WTC11 (cell line): ENCODE measurements around the gene PKP3. TPM values are rescaled to one million over a fixed set of nuclear protein-coding genes. Genes with fewer than 3 reads are reported as not detected.
A peak's percentile ranks its signal among the peaks of the same experiment; 100 is the strongest.

Experiments used
- ATAC-seq: fragments of 200-7000 bp; cut with Tn5 transposase; 2 replicates; pipeline ENCODE4 v1.10.0; 2021; ENCODE audit warnings: mild to moderate bottlenecking, moderate library complexity
- CTCF ChIA-PET: fragments of 300-600 bp; sonication (Branson Sonifier 250); formaldehyde crosslinking; loops from one replicate; lab custom pipeline; 2021; ENCODE audit warnings: antibody characterized with exemption; lab: Charles Lee
- POLR2A ChIA-PET: fragments of 350-600 bp; sonication (Branson Sonifier 250); formaldehyde crosslinking; loops from one replicate; lab custom pipeline; 2021; ENCODE audit warnings: antibody characterized with exemption; lab: Charles Lee
- DNase-seq: peaks from one replicate; pipeline ENCODE4 v3.0.0; 2021; ENCODE audit warnings: low spot score
- H3K27ac Mint-ChIP-seq: 2 replicates; pipeline ENCODE4 v1.8.0; 2021; ENCODE audit warnings: mixed read lengths
- H3K27me3 Mint-ChIP-seq: 2 replicates; pipeline ENCODE4 v1.8.0; 2021; ENCODE audit warnings: low read depth, mild to moderate bottlenecking, moderate library complexity, mixed read lengths
- H3K36me3 Mint-ChIP-seq: 2 replicates; pipeline ENCODE4 v1.8.0; 2021; ENCODE audit warnings: mixed read lengths
- H3K4me1 Mint-ChIP-seq: 2 replicates; pipeline ENCODE4 v1.8.0; 2022; ENCODE audit warnings: mixed read lengths
- H3K4me3 Mint-ChIP-seq: 2 replicates; pipeline ENCODE4 v1.8.0; 2021; ENCODE audit warnings: mild to moderate bottlenecking, moderate library complexity, mixed read lengths
- H3K9me3 Mint-ChIP-seq: 2 replicates; pipeline ENCODE4 v1.8.0; 2021; ENCODE audit warnings: mixed read lengths
- CREB1 ChIP-seq: sonication (generic); formaldehyde crosslinking; IDR thresholded peaks from 2 replicates; pipeline ENCODE4 v1.8.0; 2023; ENCODE audit warnings: mild to moderate bottlenecking, missing genetic modification reagents
- FOXK1 ChIP-seq: sonication (generic); formaldehyde crosslinking; IDR thresholded peaks from 2 replicates; pipeline ENCODE4 v1.8.0; 2022; ENCODE audit warnings: mild to moderate bottlenecking, moderate library complexity, missing genetic modification reagents
- HMGA2 ChIP-seq: fragments of 250-450 bp; sonication (Bioruptor Pico); IDR thresholded peaks from 2 replicates; pipeline ENCODE4 v1.4.0; 2021; ENCODE audit warnings: mild to moderate bottlenecking, moderate library complexity
- MYBL2 ChIP-seq: sonication (generic); formaldehyde crosslinking; IDR thresholded peaks from 2 replicates; pipeline ENCODE4 v1.8.1; 2023; ENCODE audit warnings: mild to moderate bottlenecking, moderate library complexity, missing genetic modification reagents
- RELA ChIP-seq: sonication (generic); formaldehyde crosslinking; IDR thresholded peaks from 2 replicates; pipeline ENCODE4 v1.8.1; 2022; ENCODE audit warnings: missing genetic modification reagents, mild to moderate bottlenecking, borderline replicate concordance
- SMAD3 ChIP-seq: sonication (generic); formaldehyde crosslinking; IDR thresholded peaks from 2 replicates; pipeline ENCODE4 v1.8.0; 2022; ENCODE audit warnings: missing genetic modification reagents, mild to moderate bottlenecking, borderline replicate concordance
- SP1 ChIP-seq: sonication (generic); formaldehyde crosslinking; conservative IDR thresholded peaks from 2 replicates; pipeline ENCODE4 v1.8.1; 2022; ENCODE audit warnings: missing genetic modification reagents
- TCF7 ChIP-seq: sonication (generic); formaldehyde crosslinking; IDR thresholded peaks from 2 replicates; pipeline ENCODE4 v1.8.0; 2022; ENCODE audit warnings: mild to moderate bottlenecking, low read depth, missing genetic modification reagents, moderate library complexity
- TEAD1 ChIP-seq: sonication (generic); formaldehyde crosslinking; IDR thresholded peaks from 2 replicates; pipeline ENCODE4 v1.8.0; 2022; ENCODE audit warnings: mild to moderate bottlenecking, missing genetic modification reagents
- ZBTB21 ChIP-seq: sonication (generic); formaldehyde crosslinking; IDR thresholded peaks from 2 replicates; pipeline ENCODE4 v1.8.1; 2023; ENCODE audit warnings: mild to moderate bottlenecking, missing genetic modification reagents, borderline replicate concordance
- ZNF121 ChIP-seq: sonication (generic); formaldehyde crosslinking; IDR thresholded peaks from 2 replicates; pipeline ENCODE4 v1.8.0; 2023; ENCODE audit warnings: missing genetic modification reagents
- ZNF138 ChIP-seq: sonication (generic); formaldehyde crosslinking; conservative IDR thresholded peaks from 2 replicates; pipeline ENCODE4 v1.8.1; 2022; ENCODE audit warnings: mild to moderate bottlenecking, moderate library complexity, missing genetic modification reagents
- total RNA-seq: library from RNA; stranded (reverse); gene quantifications from 3 replicates; pipeline ENCODE4 v1.2.3, GENCODE V29; 2021
- TF ChIP-seq, protein P1 (sequence below): sonication (generic); formaldehyde crosslinking; IDR thresholded peaks from 2 replicates; pipeline ENCODE4 v1.8.1; 2023; ENCODE audit warnings: mild to moderate bottlenecking, missing genetic modification reagents
- TF ChIP-seq, protein P2 (sequence below): fragments of 250-450 bp; sonication (Bioruptor Pico); IDR thresholded peaks from 2 replicates; pipeline ENCODE4 v1.8.0; 2021; ENCODE audit warnings: mild to moderate bottlenecking
- TF ChIP-seq, protein P3 (sequence below): fragments of 250-450 bp; sonication (Bioruptor Pico); IDR thresholded peaks from 2 replicates; pipeline ENCODE4 v1.9.0; 2021; ENCODE audit warnings: moderate library complexity, mild to moderate bottlenecking, inconsistent platforms, borderline replicate concordance
- TF ChIP-seq, protein P4 (sequence below): sonication (generic); formaldehyde crosslinking; IDR thresholded peaks from 2 replicates; pipeline ENCODE4 v1.8.0; 2023; ENCODE audit warnings: mild to moderate bottlenecking, missing genetic modification reagents
- TF ChIP-seq, protein P5 (sequence below): sonication (generic); formaldehyde crosslinking; IDR thresholded peaks from 2 replicates; pipeline ENCODE4 v1.8.1; 2022; ENCODE audit warnings: mild to moderate bottlenecking, moderate library complexity, missing genetic modification reagents
- TF ChIP-seq, protein P6 (sequence below): sonication (generic); formaldehyde crosslinking; IDR thresholded peaks from 2 replicates; pipeline ENCODE4 v1.8.1; 2022; ENCODE audit warnings: low read depth, missing genetic modification reagents, borderline replicate concordance
- TF ChIP-seq, protein P7 (sequence below): fragments of 250-450 bp; sonication (Bioruptor Pico); IDR thresholded peaks from 2 replicates; pipeline ENCODE4 v2.1.2; 2022; ENCODE audit warnings: mild to moderate bottlenecking, moderate library complexity
- TF ChIP-seq, protein P8 (sequence below): fragments of 250-450 bp; sonication (Bioruptor Pico); IDR thresholded peaks from 2 replicates; pipeline ENCODE4 v1.9.0; 2021; ENCODE audit warnings: mild to moderate bottlenecking
- TF ChIP-seq, protein P9 (sequence below): sonication (generic); formaldehyde crosslinking; conservative IDR thresholded peaks from 2 replicates; pipeline ENCODE4 v1.8.1; 2022; ENCODE audit warnings: mild to moderate bottlenecking, missing genetic modification reagents
- TF ChIP-seq, protein P10 (sequence below): sonication (generic); formaldehyde crosslinking; IDR thresholded peaks from 2 replicates; pipeline ENCODE4 v1.8.1; 2022; ENCODE audit warnings: mild to moderate bottlenecking, missing genetic modification reagents, moderate library complexity, borderline replicate concordance

Gene PKP3
- total RNA-seq, 1 experiment from 2014 or later: 17.3 TPM

DNA sequence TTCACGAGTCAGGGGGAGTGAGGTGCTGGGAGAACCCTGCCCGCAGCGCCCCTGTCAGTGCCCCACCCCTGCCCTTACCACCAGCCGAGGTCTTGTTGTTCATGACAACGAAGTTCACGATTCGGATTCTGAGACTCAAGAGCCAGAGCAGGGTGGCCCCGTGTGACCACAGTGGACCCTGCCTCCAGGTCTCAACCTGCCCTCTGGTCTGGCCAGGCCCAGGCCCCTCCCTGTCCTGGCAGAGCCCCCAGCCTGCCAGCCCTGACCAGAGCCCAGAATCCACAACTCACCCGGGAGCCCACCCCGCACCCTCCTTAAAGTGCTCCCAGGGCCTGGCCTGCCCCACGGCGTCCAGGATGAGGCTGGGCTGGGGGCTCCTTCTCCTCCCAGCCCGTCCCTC is 37.9 kb downstream of the PKP3 start (continued):
- TF ChIP-seq, protein P1, sequence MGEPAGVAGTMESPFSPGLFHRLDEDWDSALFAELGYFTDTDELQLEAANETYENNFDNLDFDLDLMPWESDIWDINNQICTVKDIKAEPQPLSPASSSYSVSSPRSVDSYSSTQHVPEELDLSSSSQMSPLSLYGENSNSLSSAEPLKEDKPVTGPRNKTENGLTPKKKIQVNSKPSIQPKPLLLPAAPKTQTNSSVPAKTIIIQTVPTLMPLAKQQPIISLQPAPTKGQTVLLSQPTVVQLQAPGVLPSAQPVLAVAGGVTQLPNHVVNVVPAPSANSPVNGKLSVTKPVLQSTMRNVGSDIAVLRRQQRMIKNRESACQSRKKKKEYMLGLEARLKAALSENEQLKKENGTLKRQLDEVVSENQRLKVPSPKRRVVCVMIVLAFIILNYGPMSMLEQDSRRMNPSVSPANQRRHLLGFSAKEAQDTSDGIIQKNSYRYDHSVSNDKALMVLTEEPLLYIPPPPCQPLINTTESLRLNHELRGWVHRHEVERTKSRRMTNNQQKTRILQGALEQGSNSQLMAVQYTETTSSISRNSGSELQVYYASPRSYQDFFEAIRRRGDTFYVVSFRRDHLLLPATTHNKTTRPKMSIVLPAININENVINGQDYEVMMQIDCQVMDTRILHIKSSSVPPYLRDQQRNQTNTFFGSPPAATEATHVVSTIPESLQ (CRISPR knock-in tag): no peak
- TF ChIP-seq, protein P2, sequence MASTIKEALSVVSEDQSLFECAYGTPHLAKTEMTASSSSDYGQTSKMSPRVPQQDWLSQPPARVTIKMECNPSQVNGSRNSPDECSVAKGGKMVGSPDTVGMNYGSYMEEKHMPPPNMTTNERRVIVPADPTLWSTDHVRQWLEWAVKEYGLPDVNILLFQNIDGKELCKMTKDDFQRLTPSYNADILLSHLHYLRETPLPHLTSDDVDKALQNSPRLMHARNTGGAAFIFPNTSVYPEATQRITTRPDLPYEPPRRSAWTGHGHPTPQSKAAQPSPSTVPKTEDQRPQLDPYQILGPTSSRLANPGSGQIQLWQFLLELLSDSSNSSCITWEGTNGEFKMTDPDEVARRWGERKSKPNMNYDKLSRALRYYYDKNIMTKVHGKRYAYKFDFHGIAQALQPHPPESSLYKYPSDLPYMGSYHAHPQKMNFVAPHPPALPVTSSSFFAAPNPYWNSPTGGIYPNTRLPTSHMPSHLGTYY (CRISPR knock-in tag): no peak
- TF ChIP-seq, protein P3, sequence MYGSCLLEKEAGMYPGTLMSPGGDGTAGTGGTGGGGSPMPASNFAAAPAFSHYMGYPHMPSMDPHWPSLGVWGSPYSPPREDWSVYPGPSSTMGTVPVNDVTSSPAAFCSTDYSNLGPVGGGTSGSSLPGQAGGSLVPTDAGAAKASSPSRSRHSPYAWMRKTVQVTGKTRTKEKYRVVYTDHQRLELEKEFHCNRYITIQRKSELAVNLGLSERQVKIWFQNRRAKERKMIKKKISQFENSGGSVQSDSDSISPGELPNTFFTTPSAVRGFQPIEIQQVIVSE: no peak
- no peak for TF ChIP-seq RELA (CRISPR knock-in tag)
- TF ChIP-seq, protein P4, sequence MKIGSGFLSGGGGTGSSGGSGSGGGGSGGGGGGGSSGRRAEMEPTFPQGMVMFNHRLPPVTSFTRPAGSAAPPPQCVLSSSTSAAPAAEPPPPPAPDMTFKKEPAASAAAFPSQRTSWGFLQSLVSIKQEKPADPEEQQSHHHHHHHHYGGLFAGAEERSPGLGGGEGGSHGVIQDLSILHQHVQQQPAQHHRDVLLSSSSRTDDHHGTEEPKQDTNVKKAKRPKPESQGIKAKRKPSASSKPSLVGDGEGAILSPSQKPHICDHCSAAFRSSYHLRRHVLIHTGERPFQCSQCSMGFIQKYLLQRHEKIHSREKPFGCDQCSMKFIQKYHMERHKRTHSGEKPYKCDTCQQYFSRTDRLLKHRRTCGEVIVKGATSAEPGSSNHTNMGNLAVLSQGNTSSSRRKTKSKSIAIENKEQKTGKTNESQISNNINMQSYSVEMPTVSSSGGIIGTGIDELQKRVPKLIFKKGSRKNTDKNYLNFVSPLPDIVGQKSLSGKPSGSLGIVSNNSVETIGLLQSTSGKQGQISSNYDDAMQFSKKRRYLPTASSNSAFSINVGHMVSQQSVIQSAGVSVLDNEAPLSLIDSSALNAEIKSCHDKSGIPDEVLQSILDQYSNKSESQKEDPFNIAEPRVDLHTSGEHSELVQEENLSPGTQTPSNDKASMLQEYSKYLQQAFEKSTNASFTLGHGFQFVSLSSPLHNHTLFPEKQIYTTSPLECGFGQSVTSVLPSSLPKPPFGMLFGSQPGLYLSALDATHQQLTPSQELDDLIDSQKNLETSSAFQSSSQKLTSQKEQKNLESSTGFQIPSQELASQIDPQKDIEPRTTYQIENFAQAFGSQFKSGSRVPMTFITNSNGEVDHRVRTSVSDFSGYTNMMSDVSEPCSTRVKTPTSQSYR (CRISPR knock-in tag): no peak

DNA sequence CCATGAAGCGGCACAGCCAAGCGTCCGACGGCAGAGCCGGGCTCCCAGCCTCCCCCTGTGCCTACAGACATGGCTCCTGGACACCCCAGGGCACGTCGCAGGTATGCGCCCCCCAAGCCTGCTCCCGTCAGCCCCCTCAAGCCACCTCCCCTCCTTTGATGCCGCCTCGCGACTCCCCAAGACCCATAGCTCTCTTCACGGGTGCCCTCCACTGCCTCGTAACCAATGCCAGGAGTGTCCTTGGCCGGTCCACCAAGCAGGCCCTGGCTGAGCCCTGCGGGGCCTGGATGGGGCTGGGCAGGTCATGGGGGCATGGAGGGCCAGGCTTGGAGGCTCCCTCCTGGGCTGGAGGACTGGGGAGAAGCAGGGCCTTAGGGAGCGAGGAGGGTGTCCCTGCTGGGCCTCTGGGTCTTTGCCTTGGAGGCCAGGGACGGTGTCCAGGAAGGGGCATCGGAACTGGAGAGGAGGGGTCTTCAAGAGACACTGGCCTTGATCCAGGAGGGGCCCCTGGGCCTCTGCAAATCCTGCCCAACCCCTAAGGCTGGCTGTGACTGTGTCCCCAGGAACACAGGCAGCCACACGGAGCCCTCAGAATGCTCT is 38.6 kb downstream of the PKP3 start:
- Mint-ChIP-seq H3K27ac (peak overlapping the region; percentile 57; the same call in 1 of the 2 replicates), H3K9me3 (peaks cover 9% of the 10 kb centered on the region), H3K4me1 (no peaks in the 10 kb centered on the region), H3K36me3 (peaks cover 7% of the 10 kb centered on the region; the same call in 1 of the 2 replicates), H3K4me3 (no peak overlapping the region), H3K27me3 (no peaks in the 10 kb centered on the region)
- DNase-seq (no peak), ATAC-seq (no peak)
- POLR2A ChIA-PET: interaction anchor here (1.1 kb wide), 1 partner anchor 15 kb away, joined by 3 read pairs; no protein-coding TSS in a partner anchor
- CTCF ChIA-PET: no interaction called here
- TF ChIP-seq FOXK1 (CRISPR knock-in tag) (no peak), TCF7 (CRISPR knock-in tag) (no peak), SMAD3 (CRISPR knock-in tag) (no peak), CREB1 (CRISPR knock-in tag) (no peak), ZBTB21 (CRISPR knock-in tag) (no peak), ZNF121 (CRISPR knock-in tag) (no peak), HMGA2 (CRISPR knock-in tag) (no peak), TEAD1 (CRISPR knock-in tag) (no peak), SP1 (CRISPR knock-in tag) (no peak), MYBL2 (CRISPR knock-in tag) (no peak), ZNF138 (no peak)
- TF ChIP-seq, protein P5, sequence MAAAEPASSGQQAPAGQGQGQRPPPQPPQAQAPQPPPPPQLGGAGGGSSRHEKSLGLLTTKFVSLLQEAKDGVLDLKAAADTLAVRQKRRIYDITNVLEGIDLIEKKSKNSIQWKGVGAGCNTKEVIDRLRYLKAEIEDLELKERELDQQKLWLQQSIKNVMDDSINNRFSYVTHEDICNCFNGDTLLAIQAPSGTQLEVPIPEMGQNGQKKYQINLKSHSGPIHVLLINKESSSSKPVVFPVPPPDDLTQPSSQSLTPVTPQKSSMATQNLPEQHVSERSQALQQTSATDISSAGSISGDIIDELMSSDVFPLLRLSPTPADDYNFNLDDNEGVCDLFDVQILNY (CRISPR knock-in tag): no peak
- TF ChIP-seq, protein P6, sequence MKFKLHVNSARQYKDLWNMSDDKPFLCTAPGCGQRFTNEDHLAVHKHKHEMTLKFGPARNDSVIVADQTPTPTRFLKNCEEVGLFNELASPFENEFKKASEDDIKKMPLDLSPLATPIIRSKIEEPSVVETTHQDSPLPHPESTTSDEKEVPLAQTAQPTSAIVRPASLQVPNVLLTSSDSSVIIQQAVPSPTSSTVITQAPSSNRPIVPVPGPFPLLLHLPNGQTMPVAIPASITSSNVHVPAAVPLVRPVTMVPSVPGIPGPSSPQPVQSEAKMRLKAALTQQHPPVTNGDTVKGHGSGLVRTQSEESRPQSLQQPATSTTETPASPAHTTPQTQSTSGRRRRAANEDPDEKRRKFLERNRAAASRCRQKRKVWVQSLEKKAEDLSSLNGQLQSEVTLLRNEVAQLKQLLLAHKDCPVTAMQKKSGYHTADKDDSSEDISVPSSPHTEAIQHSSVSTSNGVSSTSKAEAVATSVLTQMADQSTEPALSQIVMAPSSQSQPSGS: no peak
- TF ChIP-seq, protein P7, sequence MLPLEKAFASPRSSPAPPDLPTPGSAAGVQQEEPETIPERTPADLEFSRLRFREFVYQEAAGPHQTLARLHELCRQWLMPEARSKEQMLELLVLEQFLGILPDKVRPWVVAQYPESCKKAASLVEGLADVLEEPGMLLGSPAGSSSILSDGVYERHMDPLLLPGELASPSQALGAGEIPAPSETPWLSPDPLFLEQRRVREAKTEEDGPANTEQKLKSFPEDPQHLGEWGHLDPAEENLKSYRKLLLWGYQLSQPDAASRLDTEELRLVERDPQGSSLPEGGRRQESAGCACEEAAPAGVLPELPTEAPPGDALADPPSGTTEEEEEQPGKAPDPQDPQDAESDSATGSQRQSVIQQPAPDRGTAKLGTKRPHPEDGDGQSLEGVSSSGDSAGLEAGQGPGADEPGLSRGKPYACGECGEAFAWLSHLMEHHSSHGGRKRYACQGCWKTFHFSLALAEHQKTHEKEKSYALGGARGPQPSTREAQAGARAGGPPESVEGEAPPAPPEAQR (CRISPR knock-in tag): no peak
- TF ChIP-seq, protein P8, sequence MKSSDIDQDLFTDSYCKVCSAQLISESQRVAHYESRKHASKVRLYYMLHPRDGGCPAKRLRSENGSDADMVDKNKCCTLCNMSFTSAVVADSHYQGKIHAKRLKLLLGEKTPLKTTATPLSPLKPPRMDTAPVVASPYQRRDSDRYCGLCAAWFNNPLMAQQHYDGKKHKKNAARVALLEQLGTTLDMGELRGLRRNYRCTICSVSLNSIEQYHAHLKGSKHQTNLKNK (CRISPR knock-in tag): no peak
- TF ChIP-seq, protein P9, sequence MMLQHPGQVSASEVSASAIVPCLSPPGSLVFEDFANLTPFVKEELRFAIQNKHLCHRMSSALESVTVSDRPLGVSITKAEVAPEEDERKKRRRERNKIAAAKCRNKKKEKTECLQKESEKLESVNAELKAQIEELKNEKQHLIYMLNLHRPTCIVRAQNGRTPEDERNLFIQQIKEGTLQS: no peak
- TF ChIP-seq, protein P10, sequence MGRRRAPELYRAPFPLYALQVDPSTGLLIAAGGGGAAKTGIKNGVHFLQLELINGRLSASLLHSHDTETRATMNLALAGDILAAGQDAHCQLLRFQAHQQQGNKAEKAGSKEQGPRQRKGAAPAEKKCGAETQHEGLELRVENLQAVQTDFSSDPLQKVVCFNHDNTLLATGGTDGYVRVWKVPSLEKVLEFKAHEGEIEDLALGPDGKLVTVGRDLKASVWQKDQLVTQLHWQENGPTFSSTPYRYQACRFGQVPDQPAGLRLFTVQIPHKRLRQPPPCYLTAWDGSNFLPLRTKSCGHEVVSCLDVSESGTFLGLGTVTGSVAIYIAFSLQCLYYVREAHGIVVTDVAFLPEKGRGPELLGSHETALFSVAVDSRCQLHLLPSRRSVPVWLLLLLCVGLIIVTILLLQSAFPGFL (CRISPR knock-in tag): no peak
